Measurements from ENCODE around the gene KCNIP2. TPM values are rescaled to one million over a fixed set of nuclear protein-coding genes. Genes with fewer than 3 reads are reported as not detected.

KCNIP2 gene
- total and polyA plus RNA-seq, 2 donors (not counting 3 experiments of a cell fraction or from before 2014, with no cell fraction given), result 0.36 to 2.2 TPM

DNA sequence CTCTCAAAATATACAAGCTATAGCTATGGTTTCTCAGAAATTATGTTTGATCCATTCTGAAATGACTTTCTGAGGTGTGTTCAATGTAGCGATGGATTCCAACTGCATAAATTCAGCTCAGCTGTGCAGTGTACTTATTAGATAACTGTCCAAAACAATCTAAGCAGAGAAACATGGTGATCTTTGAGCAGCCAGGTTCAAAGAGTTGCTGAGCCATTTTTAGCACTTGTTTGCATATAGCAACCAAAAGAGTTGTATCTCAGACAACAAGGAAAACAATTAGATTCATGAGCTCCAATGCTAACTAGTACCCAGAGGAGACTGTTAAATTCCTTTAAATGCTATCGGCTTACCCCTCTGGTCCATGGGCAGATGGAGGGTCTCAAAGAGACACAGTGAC, 15.9 kb upstream of the KCNIP2 start:
- POLR2A ChIA-PET, result no interaction called here
- Histone ChIP-seq H3K27me3 (ENCODE audit: control insufficient read depth in 2 of 2, insufficient read depth in 2 of 2, low read length in 2 of 2) (no peaks in the 10 kb centered on the region), H3K79me2 (ENCODE audit: control insufficient read depth, insufficient read depth, low read length) (no peaks in the 10 kb centered on the region), H3K4me1 (ENCODE audit: control insufficient read depth, extremely low read depth, insufficient read depth, low read length) (peaks cover 12% of the 10 kb centered on the region), H3K27ac (ENCODE audit: insufficient read depth, low read depth, low read length) (no peak overlapping the region), H3K4me3 (replicated peaks in 1 of 3; ENCODE audit: insufficient read depth in 1 of 3, low read depth in 1 of 3, low read length in 3 of 3) (no peak overlapping the region), H3K9me1 (replicated peaks; ENCODE audit: control insufficient read depth, extremely low read depth, insufficient read depth, low read length) (no peaks in the 10 kb centered on the region), H3K9me3 (replicated peaks; ENCODE audit: control insufficient read depth, insufficient read depth, low read length) (no peaks in the 10 kb centered on the region), H2AFZ (ENCODE audit: low read depth, low read length) (no peak overlapping the region), H3K36me3 (ENCODE audit: control insufficient read depth in 2 of 2, extremely low read depth in 1 of 2, insufficient read depth in 2 of 2, low read length in 2 of 2) (no peaks in the 10 kb centered on the region), H4K20me1 (replicated peaks; ENCODE audit: control insufficient read depth, extremely low read depth, insufficient read depth, low read length) (no peaks in the 10 kb centered on the region), H3K4me2 (ENCODE audit: insufficient read depth, low read length) (no peak overlapping the region), H3K9ac (replicated peaks; ENCODE audit: extremely low read depth, insufficient read depth, low read length) (no peak overlapping the region)
- intact Hi-C loops (cut with micrococcal nuclease), result no loop called here
- FAIRE-seq, result no peak
- no peak for DNase-seq (ENCODE audit: low read depth, low spot score)
- no peak for TF ChIP-seq MYC (IDR thresholded peaks at IDR 0.05; ENCODE audit: low read depth, low read length)
- TF ChIP-seq, protein P1, sequence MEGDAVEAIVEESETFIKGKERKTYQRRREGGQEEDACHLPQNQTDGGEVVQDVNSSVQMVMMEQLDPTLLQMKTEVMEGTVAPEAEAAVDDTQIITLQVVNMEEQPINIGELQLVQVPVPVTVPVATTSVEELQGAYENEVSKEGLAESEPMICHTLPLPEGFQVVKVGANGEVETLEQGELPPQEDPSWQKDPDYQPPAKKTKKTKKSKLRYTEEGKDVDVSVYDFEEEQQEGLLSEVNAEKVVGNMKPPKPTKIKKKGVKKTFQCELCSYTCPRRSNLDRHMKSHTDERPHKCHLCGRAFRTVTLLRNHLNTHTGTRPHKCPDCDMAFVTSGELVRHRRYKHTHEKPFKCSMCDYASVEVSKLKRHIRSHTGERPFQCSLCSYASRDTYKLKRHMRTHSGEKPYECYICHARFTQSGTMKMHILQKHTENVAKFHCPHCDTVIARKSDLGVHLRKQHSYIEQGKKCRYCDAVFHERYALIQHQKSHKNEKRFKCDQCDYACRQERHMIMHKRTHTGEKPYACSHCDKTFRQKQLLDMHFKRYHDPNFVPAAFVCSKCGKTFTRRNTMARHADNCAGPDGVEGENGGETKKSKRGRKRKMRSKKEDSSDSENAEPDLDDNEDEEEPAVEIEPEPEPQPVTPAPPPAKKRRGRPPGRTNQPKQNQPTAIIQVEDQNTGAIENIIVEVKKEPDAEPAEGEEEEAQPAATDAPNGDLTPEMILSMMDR (IDR thresholded peaks at IDR 0.05; ENCODE audit: extremely low read depth in 1 of 2, insufficient read depth in 1 of 2, low read depth in 1 of 2, low read length in 2 of 2), result no peak
- TF ChIP-seq FOS (IDR thresholded peaks at IDR 0.05; ENCODE audit: borderline replicate concordance, insufficient read depth, low read length), result no peak
- no peak for TF ChIP-seq POLR2A (IDR thresholded peaks at IDR 0.05; ENCODE audit: low read depth, low read length)
- TF ChIP-seq, protein P2, sequence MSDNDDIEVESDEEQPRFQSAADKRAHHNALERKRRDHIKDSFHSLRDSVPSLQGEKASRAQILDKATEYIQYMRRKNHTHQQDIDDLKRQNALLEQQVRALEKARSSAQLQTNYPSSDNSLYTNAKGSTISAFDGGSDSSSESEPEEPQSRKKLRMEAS (IDR thresholded peaks at IDR 0.05; ENCODE audit: insufficient read depth, insufficient read length), result no peak
- no peak for TF ChIP-seq GATA2 (IDR thresholded peaks at IDR 0.05; ENCODE audit: insufficient read depth, insufficient read length, low read depth, low read length)
- TF ChIP-seq JUN (IDR thresholded peaks at IDR 0.05; ENCODE audit: borderline replicate concordance, insufficient read depth, insufficient read length, low read depth), result no peak
- no peak for TF ChIP-seq EZH2 (IDR thresholded peaks at IDR 0.05; ENCODE audit: borderline replicate concordance, low read depth, low read length, severe bottlenecking)
- TF ChIP-seq POLR2AphosphoS5 (IDR thresholded peaks at IDR 0.05; ENCODE audit: insufficient read depth, low read depth, low read length), result no peak
- dilution Hi-C loops (cut with MboI; ENCODE audit: extremely low pct_ligation_motif_present, low sequenced_read_pairs), result no loop called here
- no TSS peak for BruUV-seq (replicated peaks)
- CTCF ChIA-PET, result interaction anchor here (0.7 to 5.9 kb wide), 9 partner anchors 10 to 213 kb away, joined by 3 to 43 read pairs (median 6); partner anchors contain the start of gene KCNIP2

Measured in endothelial cell of umbilical vein (primary cell).